CD4-positive, alpha-beta T cell treated with Interleukin-12 subunit alpha and Interleukin-12 subunit beta, for 1 hour (primary cell): ENCODE data around the gene SLC25A22.
A peak's percentile ranks its signal among the peaks of the same experiment; 100 is the strongest.

Experiments
- DNase-seq: peaks from one replicate; pipeline ENCODE4 v3.0.0-alpha.2; 2020

The SLC25A22 gene

GRCh38 chr11:798093-798713, at the start of gene SLC25A22:
Gene SLC25A22 (minus strand): TSS chr11:798281. CDS start chr11:795006, 3,275 bp downstream.
- DNase-seq, result peak; percentile 86

DNA sequence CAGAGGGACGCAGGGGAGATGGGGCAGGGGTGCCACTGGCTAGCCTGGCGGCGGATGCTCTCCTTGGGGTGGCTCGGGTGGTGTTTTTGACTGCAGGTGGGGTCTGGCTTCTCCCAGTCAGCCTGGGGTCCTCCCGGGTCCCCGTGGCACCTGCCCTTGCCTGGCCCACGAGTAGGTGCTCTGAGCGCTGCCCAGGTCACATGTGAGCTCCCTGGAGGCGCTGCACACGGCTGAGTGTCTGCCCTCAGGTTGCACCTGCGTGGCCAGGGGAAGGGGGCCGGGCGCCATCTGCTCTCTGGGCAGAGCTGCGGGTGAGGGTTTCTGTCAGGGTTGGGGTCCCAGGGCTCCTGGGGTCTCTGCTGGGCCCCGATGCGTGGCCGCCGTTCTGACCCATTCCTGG, 49.8 kb upstream of the SLC25A22 start:
- no peak for DNase-seq

DNA sequence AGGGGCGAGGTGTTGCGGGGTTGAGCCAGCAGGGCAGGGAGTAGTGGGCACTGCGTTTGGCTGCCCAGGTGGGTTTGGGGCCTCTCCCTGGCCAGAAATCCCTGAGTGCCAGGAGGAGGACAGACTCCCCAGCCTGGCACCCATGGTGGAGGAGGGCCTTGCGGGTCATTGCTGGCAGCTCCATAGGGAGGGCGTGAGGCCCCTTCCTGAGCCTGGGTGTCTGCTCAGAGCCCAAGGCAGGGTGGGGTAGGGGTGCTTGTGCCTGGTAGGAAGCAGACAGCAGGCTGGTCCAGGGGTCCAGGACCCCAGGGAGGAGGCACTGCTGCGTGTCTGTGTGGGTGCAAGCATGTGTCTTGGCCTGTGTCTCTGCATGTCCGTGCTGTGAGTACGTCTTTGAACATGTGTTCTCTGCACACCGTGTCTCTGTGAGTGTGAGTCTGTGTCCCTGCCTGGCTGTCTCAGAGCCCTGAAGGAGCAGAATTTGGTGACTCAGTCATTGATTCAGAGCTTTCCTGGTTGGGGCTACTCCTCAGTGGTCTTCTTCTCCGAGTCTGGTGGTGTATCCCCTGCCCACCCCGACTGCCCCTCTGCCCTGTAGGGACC, 48.5 kb upstream of the SLC25A22 start:
- no peak for DNase-seq

- DNase-seq, result no peak
Observed at GRCh38 chr11:845872-846495, 47.9 kb upstream of the SLC25A22 start.

DNA sequence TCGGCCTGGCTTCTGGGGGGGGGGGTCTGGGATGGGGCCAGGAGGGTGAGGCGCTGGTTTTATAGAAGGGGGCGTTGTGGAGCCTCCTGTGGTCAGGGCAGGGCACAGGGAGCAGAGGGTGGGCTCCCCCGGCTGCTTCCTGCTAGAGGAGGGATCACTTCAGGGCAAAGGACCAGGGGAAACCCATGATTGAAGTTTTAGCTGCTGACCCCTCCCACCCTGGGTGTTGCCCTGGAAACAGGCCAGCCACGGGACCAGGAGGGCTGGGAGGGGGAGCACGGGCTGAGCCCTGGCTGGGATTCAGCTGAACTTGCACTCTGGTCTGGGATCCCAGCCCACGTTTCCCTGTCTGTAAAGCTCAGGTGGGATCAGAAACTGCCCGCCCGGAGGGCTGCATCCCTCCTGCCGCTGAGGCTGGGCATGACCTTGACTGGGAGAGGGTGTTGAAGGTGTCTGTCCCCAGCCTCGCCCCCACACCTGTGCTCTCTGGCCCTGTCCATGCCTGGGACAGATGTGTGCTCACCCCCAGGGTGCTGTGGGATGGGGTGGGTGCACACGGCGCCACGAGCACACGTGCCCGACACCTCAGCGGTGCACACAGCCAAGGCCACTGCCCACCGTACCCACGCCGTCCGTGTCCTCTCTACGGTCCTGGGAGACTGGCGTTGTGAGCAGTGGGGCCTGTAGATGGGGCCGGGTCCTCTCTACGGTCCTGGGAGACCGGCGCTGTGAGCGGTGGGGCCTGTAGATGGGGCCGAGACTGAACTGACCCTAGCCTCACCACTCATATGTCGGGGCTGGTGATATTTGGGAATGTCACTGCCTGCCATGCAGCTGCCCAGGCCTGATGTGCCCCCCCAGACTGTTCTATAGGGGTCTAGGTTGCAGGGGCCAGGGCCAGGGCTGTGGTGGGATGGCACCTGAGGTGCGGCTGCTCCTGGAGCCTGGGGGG, 46.9 kb upstream of the SLC25A22 start:
- DNase-seq, result peak; percentile 36

DNA sequence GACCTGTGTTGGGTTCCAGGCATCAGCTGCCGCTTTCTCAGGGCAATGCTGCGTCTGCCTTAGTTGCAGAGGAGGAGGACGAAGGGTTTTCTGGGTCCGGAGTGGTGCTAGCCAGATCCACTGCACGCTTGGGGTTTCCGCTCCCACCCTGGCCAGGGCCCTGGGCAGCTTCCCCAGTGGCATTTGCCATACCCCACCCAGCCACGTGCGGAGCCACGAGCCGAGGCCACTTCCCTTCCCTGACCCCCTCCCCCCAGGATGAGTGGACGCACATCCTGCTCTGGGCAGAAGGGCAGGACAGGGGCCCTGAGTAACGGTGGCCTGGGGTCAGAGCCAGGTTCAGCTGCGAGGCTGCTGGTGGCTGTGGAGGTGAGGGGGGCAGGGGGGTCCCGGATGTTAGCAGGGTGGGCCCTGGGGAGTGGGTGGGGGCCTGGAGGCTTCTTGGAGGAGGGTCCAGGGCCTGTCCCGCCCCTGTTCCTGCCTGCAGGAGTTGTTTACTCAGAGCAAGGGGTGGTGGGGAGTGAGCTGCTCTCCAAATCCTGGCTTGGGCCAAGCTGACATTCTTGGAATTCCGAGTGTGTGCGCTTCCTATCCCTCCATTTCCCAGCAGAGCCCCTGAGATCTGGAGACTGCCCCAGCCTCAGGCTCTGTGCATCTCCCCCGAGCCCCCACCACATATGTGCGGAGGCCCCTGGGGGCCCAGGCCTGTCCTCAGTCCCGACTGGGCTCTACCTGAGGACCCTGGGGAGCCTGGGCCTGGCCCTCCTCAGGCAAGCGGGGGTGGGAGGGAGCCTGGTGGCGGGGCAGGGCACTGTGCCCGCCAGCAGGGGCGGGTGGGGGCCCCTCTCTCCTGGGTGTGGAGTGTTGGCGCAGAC, 46.0 kb upstream of the SLC25A22 start:
- no peak for DNase-seq

DNA sequence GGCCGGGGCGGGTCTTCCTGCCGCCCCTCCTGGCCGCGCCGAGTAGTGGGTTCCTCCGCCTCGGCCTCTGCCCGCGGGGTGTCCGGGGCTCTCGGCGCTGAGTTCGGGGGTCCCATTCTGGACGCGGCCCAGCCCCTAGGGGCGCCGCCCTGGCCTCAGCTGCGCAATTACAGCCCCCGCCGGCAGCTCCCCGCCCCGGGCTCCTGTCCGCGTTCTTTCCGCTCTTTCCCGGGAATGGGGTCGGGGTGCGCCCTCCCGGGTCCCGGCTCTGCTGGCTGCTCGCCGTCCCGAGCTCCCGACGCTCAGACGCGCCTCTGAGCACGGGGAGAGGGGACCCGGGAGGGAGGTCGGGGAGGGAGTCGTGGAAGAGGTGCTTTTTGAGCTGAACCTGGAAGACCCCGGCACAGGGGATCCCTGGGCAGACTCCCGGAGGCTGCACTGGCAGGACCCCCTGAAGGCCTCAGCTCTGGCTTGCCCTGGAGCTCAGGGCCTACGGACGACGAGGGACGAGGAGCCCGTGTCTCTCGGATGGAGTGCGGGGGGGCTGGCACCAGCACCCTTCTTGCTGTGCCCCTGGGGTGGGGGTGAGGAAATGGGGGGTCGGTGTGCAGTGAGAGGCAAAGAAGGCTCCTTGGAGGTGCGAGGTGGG, 45.1 kb upstream of the SLC25A22 start:
- no peak for DNase-seq

DNA sequence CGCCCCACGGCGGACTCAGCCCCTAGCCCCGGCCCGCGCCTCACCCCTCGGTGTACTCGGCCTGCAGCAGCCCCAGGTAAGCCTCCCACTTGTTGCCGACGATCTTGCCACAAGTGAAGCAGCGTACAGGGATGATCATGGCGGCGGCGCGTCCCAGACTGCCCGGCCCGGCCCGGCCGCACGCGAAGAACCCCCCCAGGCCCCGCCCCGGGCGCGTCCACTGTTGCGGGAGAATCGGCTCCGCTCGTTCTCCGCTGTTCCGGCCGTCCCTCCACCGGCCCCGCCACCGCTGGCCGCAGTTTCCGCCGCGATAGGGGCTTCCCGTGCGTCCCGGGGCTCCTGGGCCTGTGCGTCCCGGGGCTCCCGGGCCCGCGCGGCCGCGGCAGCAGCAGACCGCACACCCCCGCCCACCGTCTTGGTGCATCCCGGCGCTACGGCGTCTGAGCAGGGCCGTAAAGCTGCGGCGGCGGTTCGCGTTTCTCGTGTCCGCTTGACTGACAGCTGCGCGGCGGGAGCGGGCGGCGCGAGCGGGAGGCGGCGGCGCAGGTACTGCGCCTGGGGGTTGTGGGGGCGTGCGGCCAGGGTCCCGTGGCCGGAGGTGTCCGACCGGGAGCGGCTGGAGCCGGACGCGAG, 44.4 kb upstream of the SLC25A22 start, which contains the start of the genes POLR2L and TSPAN4:
POLR2L (minus strand) TSS at position 160 of the 633 bp plus-strand sequence; CDS start at position 139, 21 bp downstream.
TSPAN4 (plus strand) TSS at position 483 of the 633 bp plus-strand sequence. CDS start 7,453 bp downstream, outside the sequence.
- peak; percentile 89 for DNase-seq

DNA sequence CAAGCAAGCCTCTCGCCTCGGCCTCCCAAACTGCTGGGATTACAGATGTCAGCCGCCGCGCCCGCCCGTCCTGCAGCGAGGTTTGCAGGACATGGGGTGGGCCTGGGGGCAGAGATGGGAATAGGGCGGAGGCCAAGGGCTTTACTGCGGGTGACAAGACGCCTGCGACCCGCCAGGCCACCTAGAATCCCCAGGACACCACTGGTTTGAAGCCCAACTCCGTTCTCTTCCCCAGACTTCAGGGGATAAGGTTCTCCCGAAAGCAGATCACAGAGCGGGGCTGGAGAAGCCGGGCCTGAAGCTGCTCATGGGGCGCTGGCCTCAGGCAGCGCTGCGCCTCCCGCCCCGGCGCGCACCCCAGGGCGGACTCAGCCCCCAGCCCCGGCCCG, 43.9 kb upstream of the SLC25A22 start:
- no peak for DNase-seq

DNA sequence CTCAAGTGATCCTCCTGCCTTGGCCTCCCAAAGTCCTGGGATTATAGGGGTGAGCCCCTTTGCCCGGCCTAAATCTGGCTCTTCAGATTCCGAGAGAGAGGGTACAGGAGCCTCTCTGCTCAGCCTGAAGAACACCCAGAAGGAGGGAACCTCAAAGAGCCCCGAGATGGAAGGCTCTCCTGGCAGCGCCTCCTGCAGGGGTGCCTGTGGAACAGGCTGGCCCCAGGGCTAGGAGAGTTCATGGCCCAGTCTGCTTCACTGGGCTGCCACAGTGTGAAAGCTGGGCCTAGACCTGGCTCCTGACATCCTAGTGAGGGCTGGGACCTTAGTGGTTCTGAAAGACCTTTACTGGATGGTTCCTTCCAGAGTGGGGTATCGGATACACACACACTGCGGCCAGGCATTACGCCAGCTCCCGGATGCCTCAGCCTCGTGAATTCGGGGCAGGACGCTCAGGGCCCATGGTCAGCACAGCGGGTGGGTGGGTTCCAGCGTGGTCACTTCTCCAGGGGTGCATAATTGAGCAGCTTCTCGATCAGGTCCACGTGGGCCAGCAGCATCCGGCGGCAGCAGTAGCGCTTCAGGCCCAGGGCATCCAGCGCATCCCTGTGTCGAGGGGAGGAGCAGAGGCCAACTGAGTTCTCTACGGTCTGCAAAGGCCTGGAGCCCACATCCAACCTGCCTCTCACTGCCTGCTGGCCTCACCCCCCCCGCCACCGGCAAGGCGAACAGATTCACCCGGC, 42.0 kb upstream of the SLC25A22 start:
- DNase-seq, result no peak

DNA sequence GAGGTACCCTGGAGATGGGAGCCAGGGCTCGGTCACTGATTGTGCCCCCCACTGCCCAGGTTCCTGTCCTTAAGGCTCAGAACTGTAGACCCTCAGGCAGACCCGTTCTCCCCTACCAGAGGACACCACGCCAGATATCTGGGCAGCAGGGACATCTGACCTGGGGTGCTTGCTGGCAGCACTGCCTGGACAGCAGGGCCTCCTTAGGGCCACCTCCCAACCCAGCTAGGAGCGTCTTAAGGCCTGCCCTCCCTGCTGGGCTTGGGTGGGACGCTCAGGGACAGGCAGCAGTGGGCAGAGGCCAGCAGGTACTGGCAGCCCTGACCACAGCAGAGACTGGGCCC, 41.2 kb upstream of the SLC25A22 start:
- DNase-seq, result no peak

DNA sequence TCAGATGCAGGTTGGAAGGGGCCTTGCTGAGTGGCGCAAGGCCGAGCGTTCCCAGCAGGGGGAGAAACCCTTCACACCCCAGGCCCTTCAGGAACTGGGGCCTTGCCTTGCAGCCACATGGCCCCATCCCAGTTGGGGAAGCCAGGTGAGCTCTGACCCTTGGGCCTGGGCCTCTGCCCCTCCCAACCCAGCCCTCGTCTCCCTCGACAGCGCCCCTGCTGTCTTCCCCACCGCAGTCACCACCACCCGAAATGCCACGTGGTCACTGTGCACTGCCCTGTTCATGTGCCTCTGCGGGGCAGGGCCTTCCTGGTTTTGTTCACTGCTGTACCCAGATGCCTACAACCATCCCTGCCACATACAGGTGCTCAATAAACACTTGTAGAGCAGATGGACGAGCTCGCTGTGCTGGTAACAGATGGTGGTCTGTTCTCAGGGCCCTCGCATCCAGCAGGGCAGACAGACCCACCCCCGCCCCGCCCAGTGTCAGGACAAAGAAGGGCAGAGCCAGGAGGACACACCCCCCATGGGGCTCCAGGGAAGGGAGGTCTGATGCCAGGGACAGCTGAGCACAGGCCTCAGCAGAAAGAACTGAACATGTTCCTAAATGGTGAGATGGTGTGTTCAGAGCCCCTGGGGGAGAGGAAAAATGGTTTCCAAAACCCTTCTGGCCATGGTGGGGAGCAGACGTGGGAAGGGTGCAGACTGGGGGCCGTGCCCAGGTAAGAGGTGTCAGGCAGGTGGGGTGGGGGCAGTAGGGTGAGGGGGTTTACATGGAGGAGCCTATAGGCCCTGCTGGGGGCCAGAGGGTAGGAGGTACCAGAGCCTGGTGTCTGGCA, 40.6 kb upstream of the SLC25A22 start:
- DNase-seq, result no peak

DNA sequence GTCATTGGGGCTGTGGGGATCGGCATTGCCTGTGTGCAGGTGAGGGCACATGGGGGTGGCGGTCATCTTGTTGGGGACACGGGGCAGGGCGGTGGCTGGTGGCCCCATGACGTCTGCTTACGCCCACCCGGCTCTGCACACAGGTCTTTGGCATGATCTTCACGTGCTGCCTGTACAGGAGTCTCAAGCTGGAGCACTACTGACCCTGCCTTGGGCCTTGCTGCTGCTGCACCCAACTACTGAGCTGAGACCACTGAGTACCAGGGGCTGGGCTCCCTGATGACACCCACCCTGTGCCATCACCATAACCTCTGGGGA, 39.9 kb upstream of the SLC25A22 start:
- DNase-seq, result no peak

DNA sequence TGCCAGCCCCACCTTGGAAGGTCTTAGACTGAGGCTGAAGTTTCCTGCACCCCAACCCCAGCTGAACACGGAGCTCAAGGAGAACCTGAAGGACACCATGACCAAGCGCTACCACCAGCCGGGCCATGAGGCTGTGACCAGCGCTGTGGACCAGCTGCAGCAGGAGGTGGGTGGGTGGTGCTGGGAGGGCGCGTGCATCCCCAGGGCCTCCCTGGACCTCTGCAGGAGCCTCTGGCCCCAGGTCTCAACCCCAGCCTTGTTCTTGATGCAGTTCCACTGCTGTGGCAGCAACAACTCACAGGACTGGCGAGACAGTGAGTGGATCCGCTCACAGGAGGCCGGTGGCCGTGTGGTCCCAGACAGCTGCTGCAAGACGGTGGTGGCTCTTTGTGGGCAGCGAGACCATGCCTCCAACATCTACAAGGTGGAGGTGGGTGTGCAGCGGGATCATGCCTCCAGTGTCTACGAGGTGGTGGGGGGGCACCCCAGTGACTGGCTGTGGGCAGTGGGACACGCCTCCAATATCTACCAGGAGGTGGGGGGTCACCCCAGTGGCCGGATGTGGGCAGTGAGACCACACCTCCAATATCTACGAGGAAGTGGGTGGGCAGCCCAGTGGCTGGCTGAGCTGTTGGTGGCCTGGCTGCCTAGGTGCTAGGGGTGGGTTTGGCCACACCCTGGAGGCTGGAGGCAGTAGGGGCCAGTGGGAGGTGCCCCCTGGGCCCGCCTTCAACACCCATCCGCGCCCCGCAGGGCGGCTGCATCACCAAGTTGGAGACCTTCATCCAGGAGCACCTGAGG, 39.3 kb upstream of the SLC25A22 start:
- DNase-seq, result no peak

- no peak for DNase-seq
Observed at GRCh38 chr11:836700-837099, 38.6 kb upstream of the SLC25A22 start.

DNA sequence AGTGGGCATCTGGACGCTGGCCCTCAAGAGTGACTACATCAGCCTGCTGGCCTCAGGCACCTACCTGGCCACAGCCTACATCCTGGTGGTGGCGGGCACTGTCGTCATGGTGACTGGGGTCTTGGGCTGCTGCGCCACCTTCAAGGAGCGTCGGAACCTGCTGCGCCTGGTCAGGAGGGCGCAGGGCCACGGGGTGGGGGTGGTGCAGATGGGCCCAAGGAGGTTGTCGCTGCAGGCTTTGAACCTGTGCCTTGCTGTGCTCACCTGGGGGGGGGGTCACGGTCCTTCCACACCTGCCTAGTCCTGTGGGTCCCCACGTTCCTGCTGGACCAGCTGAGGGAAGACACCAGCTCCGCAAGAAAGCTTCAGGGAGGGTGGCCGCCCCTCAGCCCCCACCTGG, 38.2 kb upstream of the SLC25A22 start:
- DNase-seq, result no peak

GRCh38 chr11:834371-835316, 36.6 kb upstream of the SLC25A22 start:
- DNase-seq, result no peak
